Measurements from ENCODE around the gene CPT1B.

The CPT1B gene

DNA sequence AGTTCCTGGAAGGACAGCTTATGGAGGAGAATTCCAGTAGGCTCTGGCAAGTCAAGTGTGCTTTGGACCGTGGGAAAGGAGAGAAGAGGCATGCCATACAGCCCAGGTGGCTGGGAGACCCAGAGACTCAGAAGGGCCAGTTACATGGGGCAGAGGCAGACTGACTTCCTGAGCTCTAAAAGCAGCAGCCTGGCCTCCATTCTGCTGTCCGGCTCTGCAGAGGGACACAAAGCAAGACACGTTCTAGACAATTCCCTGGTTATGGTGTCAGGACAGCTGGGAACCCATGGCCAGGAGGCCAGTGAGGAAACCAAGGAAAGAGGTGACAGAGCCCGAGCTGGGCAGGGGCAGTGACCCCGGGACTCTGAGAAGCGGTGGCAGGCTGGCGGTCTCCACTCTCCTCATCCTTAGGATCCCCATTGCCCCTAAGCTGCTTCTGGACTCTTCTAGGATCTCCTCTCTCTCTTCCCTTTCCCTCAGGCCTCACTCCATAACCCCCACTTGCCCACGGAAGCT lies 2.7 kb downstream of the CPT1B start:
- DNase-seq (ENCODE audit: low read depth): no peak
- H3K4me3 ChIP-seq (ENCODE audit: control insufficient read depth, low read depth, low read length): no peak overlapping the region
- no peak for TF ChIP-seq CTCF (conservative IDR thresholded peaks at IDR 0.05; ENCODE audit: control insufficient read depth, insufficient read depth, low read depth, low read length)

- TF ChIP-seq CTCF (conservative IDR thresholded peaks at IDR 0.05; ENCODE audit: control insufficient read depth, insufficient read depth, low read depth, low read length): no peak
- no peak for DNase-seq (ENCODE audit: low read depth)
- H3K4me3 ChIP-seq (ENCODE audit: control insufficient read depth, low read depth, low read length): no peak overlapping the region
These were observed 3.9 kb downstream of the CPT1B start for GRCh38 chr22:50574383-50574755.

GRCh38 chr22:50573491-50574382 lies 4.5 kb downstream of the CPT1B start:
- no peak overlapping the region for H3K4me3 ChIP-seq (ENCODE audit: control insufficient read depth, low read depth, low read length)
- TF ChIP-seq CTCF (conservative IDR thresholded peaks at IDR 0.05; ENCODE audit: control insufficient read depth, insufficient read depth, low read depth, low read length): no peak
- no peak for DNase-seq (ENCODE audit: low read depth)

DNA sequence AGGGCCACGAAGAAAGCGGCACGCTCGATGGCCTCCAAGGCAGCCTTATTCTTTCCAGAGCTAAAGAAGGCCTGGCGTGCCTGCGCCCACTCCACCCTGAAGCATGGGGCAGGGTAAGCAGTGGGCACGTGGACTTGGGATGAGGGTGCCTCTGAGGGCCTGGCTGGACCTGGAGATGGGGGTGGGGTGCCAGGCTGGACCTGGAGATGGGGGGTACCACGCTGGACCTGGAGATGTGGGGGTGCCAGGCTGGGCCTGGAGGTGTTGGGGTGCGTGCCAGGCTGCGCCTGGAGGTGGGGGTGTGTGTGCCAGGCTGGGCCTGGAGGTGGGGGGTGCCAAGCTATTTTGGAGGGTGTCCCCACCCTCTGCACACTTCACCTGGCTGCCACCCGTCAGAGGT lies 5.3 kb downstream of the CPT1B start:
- no peak for DNase-seq (ENCODE audit: low read depth)

GRCh38 chr22:50571264-50572175 lies 6.7 kb downstream of the CPT1B start:
- no peak for DNase-seq (ENCODE audit: low read depth)
- no peak overlapping the region for H3K4me3 ChIP-seq (ENCODE audit: control insufficient read depth, low read depth, low read length)
- no peak for TF ChIP-seq CTCF (conservative IDR thresholded peaks at IDR 0.05; ENCODE audit: control insufficient read depth, insufficient read depth, low read depth, low read length)

More for the DNA sequence above, 5.3 kb downstream of the CPT1B start:
- H3K4me3 ChIP-seq (ENCODE audit: control insufficient read depth, low read depth, low read length): no peak overlapping the region
- no peak for TF ChIP-seq CTCF (conservative IDR thresholded peaks at IDR 0.05; ENCODE audit: control insufficient read depth, insufficient read depth, low read depth, low read length)

DNA sequence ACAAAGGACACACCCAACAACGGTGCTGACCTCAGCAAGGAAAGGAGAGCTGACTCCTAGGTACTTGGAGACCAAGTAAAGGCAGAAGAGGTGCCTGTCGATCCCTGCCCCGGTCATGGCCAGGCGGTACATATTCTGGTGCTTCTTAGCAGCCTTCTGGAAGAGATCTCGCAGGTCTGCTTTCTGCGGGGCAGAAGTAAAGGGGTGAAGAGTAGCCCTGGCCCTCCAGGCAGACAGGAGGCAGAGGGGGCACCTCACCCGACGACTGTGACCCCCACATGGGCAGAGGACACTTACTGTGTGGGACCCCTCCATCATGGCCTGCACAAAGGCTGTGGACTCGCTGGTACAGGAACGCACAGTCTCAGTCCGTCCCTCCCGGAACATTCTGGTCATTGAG lies 7.4 kb downstream of the CPT1B start:
- TF ChIP-seq CTCF (conservative IDR thresholded peaks at IDR 0.05; ENCODE audit: control insufficient read depth, insufficient read depth, low read depth, low read length): no peak
- H3K4me3 ChIP-seq (ENCODE audit: control insufficient read depth, low read depth, low read length): no peak overlapping the region
- DNase-seq (ENCODE audit: low read depth): no peak
